Mucosa of gallbladder (tissue), 1 donor: ENCODE results near the gene CHIT1. TPM values are rescaled to one million over a fixed set of nuclear protein-coding genes. Genes with fewer than 3 reads are reported as not detected.
"Not testable (repeated sequence)": the region's sequence is repeated elsewhere in the genome, so short reads cannot be mapped to it uniquely, and the experiment has no call there.

Experiments used
- DNase-seq: peaks from one replicate; pipeline ENCODE4 v3.0.0-alpha.2; 2020; ENCODE audit warnings: low spot score
- total RNA-seq: library from RNA; stranded (reverse); gene quantifications from one replicate; pipeline ENCODE4 v1.2.1, GENCODE V29; 2021
- donor health status: DM: no; HTN: no; CAD: no.

The CHIT1 gene
- total RNA-seq = 0.06 TPM

- no peak for DNase-seq
Observed at GRCh38 chr1:203229471-203230135, at the start of gene CHIT1. Gene CHIT1 (minus strand): TSS chr1:203229673. CDS start chr1:203229636, 37 bp downstream.

GRCh38 chr1:203278885-203279406 is 49.5 kb upstream of the CHIT1 start:
- no peak for DNase-seq

DNA sequence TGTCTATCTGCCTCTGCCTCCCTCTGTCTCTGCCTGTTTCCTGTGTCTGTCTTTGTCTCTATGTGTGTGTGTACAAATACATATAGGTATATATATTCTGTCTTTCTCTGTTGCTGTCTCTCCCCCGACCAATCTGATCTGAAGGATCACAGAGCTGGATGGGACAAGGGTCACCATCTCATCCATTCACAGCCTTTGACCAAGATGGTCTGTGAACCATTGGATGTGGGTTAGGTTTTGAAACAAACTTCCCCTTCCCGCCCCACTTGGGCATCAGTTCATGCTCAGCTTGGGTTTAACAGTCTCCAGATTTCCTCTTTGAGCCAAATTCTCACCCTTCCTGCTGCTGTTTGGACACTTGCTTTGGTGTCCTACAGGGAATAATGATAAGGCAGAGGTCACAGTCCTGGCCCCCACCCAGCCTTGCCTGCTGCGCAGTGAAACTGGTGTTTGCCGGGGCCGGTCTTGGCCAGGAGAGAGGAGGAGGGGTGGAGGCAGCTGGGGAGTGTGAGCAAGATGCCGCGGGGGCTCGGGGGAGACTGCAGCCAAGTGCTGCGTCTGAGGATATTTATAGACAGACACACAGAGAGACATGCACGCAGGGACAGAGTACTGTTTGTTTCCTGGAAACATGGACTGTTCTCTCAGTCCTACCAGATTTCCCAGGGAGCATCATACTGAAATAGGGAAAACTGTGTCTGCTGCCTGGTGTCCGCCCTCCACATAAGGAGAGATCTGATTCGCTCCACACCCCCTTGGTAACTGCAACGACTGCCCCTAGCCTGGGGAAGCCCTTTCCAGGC is 48.8 kb upstream of the CHIT1 start:
- peak; percentile 85 for DNase-seq

GRCh38 chr1:203276916-203277545 is 47.6 kb upstream of the CHIT1 start:
- no peak for DNase-seq

DNA sequence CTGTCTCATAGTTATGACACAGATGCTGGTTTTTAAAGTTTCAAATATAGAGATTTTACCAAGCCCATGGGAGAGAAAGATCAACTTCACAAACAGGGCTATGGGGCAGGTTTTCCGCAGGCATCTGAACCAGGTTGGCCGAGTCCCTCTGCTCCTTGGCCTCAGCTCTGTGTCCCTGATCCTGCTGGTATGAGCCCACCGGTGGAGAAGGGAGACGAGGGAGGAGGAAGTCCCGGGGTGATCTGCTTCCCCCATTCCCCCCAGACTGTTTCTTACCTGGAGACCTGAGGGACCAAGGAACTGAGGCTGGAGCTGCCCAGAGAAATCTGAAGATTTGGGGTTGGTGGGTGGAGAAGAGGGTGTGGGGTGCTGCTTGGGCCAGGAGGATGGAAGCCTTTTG is 46.9 kb upstream of the CHIT1 start:
- no peak for DNase-seq

DNA sequence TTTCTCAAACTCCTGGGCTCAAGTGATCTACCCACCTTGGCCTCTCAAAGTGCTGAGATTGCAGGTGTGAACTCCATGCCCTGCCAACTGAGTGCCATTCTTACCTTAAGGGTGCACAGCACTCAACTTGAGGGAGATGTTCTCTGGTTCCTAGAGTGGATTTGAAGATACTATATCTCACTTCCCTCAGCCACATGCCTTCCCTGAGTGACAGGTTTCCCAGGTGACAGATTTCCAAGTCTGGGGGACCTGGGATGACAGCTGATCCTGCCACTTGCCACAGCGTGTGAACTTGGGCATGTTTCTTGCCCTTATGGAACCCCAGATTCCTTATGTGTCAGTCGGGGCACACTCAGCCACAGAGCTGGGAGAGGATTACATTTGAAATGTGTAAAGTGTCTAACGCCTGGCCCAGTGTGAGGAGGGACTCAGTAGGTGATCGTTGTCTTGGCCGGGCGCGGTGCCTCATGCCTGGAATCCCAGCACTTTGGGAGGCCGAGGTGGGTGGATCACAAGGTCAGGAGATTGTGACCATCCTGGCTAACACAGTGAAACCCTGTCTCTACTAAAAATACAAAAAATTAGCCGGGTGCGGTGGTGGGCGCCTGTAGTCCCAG is 46.3 kb upstream of the CHIT1 start:
- no peak for DNase-seq

DNA sequence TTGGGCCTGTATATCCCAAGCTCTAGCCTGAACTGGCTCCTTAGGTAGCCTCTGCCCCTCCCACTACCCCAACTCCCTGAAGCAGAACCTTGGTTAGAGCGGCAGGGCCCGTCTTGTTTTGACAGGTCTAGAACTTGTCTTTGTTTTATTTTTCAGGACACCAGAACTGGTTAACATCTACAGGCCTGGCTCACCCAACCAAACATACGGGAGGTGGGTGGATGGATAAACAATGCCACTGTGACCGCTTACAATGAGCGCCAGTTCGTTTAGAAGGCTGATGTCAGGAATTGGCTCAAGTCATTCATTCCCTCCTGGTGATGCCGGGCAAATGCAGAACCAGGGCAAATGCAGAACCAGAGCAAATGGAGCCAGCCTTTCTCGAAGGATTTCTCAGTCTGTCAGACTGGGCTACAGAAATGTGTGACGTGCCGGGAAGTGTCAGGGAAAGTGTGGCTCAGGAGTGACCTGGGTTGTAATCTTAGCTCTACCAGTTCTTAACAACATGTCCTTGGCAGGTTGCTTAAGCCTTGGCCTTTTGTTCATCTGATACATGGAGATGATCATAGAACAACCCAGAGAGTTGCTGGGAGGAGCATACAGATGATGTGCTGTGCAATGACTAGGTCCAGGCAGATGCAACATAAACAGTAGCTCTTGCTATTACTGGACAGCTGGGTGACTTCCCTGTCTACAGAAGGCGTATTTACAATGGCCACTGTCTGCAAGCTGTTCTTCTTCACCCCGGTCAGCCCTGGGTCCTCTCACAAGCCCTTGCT is 45.3 kb upstream of the CHIT1 start:
- DNase-seq = no peak

GRCh38 chr1:203273869-203274602 is 44.6 kb upstream of the CHIT1 start:
- DNase-seq = no peak

GRCh38 chr1:203273206-203273868 is 43.9 kb upstream of the CHIT1 start:
- peak; percentile 89 for DNase-seq

- no peak for DNase-seq
Observed at GRCh38 chr1:203272633-203273205, 43.2 kb upstream of the CHIT1 start.

- no peak for DNase-seq
Observed at GRCh38 chr1:203271962-203272632, 42.6 kb upstream of the CHIT1 start.

DNA sequence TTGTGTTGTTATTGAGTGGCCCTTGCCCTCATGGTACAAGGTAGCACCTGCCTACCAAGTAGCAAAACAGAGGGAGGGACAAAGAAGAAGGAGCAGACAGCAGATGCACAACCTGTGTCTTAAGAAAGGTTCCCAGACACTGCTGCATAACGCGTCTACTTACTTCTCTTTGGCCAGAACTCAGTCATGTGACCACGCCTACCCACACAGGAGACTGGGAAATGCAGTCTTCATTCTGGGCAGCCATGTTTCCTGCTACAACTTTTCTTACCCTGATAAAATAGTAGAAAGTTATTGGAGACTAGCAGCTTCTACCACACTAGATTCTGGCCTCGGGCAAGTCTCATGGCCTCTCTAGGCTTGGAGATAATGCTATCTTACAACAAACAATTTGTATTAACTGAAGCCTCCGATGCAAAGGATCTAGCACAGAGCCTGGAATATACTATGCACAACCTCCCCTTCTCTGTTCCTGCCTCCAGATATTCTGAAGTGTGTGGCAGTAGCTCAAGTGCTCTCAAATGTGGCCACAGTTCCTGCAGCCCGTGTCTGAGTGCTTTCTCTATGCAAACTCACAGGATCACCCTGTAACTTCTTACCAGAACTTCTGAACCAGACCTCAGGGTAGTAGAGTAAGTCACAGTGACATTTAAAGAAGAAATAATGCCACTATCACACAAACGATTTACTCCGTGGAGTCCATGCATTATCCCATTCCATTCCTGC is 41.7 kb upstream of the CHIT1 start:
- peak; percentile 82 for DNase-seq

DNA sequence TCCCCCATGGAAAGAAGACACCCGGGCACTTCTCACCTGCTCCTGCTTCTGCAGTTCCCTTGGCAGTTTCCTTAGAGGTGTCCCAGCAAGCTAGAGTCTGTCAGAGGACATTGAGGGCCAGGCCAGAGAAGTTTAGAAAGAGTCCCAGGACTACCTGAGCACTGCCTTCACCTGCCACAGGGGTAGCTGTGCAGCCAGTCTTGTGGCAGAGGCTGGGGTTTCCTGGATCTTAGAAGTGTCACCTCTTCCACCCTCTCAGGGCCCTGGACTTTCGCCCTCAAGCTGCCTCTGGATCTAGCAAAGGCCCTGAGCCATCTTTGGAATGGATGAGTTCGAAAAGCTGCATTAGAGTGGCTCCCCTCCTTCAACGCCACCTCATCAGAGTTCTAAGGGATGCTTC is 41.0 kb upstream of the CHIT1 start:
- no peak for DNase-seq

DNA sequence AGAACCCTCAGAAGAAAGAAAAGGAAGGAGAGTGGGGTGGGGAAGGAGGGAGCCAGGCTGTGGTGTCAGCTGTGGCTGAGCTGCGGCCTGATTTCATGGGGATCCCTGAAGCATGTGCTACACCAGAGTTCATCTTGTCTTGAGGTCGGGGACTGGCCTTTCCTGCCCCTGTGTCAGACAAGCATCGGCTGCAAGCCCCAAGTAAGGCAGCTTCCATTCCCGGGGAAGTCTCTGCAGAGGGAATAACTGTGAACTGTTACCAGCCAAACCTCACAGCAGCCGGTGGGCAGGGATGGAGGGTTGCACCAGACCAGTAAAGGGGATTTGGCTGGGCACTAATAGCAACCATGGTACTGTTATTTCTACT is 40.2 kb upstream of the CHIT1 start:
- no peak for DNase-seq

- no peak for DNase-seq
Observed at GRCh38 chr1:203268901-203269653, 39.6 kb upstream of the CHIT1 start.

GRCh38 chr1:203267912-203268311 is 38.4 kb upstream of the CHIT1 start:
- DNase-seq = no peak

DNA sequence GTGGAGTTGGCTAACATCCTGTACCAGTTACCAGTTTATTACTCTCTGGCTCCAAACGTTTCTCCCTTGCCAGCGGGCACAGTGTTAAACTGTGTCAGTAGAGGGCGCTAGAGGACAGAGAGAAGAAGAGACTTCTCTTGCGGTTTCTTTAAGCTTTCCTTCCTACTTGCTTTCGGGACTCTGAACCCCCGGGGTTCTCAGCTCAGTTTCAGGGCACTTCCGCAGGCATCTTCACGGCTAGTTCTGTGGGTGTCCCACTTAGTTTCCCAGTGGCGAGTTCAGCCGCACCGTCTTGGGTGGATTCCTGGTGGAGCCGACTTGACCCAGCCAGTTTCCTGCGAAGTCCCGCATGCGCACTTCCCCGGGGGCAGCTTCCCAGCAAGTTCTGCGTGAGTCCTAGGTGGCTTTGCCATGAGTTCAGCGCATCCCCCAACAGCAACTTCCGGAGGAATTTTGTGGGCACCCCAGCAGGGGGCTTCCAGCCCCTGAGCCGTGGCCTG is 37.9 kb upstream of the CHIT1 start:
- peak; percentile 88 for DNase-seq

- DNase-seq = not testable (repeated sequence)
Observed at GRCh38 chr1:203266140-203266539, 36.7 kb upstream of the CHIT1 start.
